Measurements from ENCODE around the gene ICA1.

Gene ICA1

DNA sequence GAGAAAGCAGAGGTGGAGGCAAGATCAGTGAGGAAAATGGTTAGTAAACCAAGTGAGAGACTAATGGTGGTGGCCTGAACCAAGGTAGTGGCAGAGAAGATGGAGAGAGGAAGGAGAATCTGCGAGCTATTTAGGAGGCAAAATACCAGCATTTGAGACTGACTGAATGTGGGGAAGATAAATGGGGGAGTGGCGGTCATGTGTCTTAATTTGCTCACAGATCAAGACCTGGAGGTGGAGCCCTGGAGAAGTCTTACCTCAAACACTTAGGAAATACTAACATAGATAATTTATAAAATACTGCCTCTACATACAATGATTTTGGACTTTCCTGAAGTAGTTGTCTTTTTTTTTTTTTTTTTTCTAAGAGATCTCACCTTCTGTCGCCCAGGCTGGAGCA is 34.7 kb downstream of the ICA1 start:
- DNase-seq (ENCODE audit: low read depth) = no peak
- H3K4me3 ChIP-seq (ENCODE audit: low read depth, low read length) = no peak overlapping the region
- TF ChIP-seq MYC (IDR thresholded peaks at IDR 0.05; ENCODE audit: low read depth, low read length) = no peak
- TF ChIP-seq POLR2A (IDR thresholded peaks at IDR 0.05; ENCODE audit: extremely low read depth, insufficient read length) = no peak
- TF ChIP-seq, protein P1, sequence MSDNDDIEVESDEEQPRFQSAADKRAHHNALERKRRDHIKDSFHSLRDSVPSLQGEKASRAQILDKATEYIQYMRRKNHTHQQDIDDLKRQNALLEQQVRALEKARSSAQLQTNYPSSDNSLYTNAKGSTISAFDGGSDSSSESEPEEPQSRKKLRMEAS (IDR thresholded peaks at IDR 0.05; ENCODE audit: low read depth, low read length) = no peak
- TF ChIP-seq, protein P2, sequence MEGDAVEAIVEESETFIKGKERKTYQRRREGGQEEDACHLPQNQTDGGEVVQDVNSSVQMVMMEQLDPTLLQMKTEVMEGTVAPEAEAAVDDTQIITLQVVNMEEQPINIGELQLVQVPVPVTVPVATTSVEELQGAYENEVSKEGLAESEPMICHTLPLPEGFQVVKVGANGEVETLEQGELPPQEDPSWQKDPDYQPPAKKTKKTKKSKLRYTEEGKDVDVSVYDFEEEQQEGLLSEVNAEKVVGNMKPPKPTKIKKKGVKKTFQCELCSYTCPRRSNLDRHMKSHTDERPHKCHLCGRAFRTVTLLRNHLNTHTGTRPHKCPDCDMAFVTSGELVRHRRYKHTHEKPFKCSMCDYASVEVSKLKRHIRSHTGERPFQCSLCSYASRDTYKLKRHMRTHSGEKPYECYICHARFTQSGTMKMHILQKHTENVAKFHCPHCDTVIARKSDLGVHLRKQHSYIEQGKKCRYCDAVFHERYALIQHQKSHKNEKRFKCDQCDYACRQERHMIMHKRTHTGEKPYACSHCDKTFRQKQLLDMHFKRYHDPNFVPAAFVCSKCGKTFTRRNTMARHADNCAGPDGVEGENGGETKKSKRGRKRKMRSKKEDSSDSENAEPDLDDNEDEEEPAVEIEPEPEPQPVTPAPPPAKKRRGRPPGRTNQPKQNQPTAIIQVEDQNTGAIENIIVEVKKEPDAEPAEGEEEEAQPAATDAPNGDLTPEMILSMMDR (IDR thresholded peaks at IDR 0.05; ENCODE audit: low read depth, low read length) = no peak

DNA sequence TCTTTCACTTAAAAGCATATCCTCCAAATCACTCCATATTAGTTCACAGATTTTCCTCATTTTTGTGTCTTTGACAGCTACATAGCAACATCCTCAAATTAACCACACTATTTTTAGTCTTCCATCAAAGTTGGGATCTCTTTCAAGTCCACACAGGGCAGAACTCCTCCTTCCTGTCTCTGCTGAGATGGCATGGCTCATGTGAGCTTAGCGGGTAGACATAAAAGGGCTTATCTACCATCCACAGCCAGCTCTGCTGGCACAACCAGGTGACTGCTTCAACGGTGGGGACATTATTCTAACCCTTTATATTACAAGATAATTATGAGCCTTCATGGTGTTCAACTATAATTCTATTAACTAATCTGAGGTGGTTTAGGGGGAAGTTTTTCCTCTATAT is 35.5 kb downstream of the ICA1 start:
- DNase-seq (ENCODE audit: low read depth) = no peak
- no peak overlapping the region for H3K4me3 ChIP-seq (ENCODE audit: low read depth, low read length)
- TF ChIP-seq MYC (IDR thresholded peaks at IDR 0.05; ENCODE audit: low read depth, low read length) = no peak
- TF ChIP-seq, protein P1 (IDR thresholded peaks at IDR 0.05; ENCODE audit: low read depth, low read length) = no peak
- TF ChIP-seq POLR2A (IDR thresholded peaks at IDR 0.05; ENCODE audit: extremely low read depth, insufficient read length) = no peak
- TF ChIP-seq, protein P2 (IDR thresholded peaks at IDR 0.05; ENCODE audit: low read depth, low read length) = no peak

DNA sequence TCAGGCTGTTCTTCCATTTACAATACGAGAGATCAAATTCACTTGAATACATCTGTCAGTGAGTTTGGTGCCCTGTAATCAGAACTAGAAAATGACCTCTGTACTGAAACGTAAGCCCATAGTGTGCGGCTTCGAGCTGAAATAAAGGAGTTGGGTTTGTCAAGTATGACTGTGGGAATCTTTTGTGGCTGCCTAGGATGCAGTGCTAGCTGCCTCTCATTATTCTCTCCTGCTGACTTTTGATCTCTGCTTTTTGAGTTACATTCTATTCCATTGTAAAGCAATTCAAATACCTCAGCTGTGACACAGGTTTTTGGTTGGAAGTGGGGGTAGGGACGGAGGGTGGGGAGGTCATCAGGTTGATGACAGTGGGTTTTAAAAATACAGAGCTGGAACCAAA is 40.4 kb downstream of the ICA1 start:
- H3K4me3 ChIP-seq (ENCODE audit: low read depth, low read length) = no peak overlapping the region
- TF ChIP-seq, protein P2 (IDR thresholded peaks at IDR 0.05; ENCODE audit: low read depth, low read length) = no peak
- TF ChIP-seq, protein P1 (IDR thresholded peaks at IDR 0.05; ENCODE audit: low read depth, low read length) = no peak
- TF ChIP-seq MYC (IDR thresholded peaks at IDR 0.05; ENCODE audit: low read depth, low read length) = no peak
- DNase-seq (ENCODE audit: low read depth) = no peak

DNA sequence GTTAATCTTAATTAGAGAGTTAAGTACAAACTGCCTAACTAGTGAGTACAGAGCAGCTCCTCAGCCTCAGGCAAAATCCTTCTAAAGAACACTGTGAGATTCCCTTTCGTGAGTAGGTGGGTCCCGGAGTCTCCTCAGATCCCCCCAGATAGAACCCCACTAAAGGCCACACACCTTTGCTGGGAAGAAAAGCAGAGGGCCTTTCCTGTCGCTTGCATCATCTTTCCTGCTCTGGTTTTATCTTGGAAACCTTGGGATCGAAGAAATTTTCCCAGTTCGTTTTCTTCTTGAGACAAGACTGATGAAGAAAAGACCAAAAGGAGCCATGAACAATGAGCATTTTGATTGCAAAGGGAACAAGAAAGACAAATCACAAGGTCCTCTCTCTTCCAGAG is 40.9 kb downstream of the ICA1 start:
- no peak overlapping the region for H3K4me3 ChIP-seq (ENCODE audit: low read depth, low read length)
- TF ChIP-seq, protein P1 (IDR thresholded peaks at IDR 0.05; ENCODE audit: low read depth, low read length) = no peak
- no peak for TF ChIP-seq POLR2A (IDR thresholded peaks at IDR 0.05; ENCODE audit: extremely low read depth, insufficient read length)
- TF ChIP-seq MYC (IDR thresholded peaks at IDR 0.05; ENCODE audit: low read depth, low read length) = no peak
- TF ChIP-seq, protein P2 (IDR thresholded peaks at IDR 0.05; ENCODE audit: low read depth, low read length) = no peak
- no peak for DNase-seq (ENCODE audit: low read depth)

DNA sequence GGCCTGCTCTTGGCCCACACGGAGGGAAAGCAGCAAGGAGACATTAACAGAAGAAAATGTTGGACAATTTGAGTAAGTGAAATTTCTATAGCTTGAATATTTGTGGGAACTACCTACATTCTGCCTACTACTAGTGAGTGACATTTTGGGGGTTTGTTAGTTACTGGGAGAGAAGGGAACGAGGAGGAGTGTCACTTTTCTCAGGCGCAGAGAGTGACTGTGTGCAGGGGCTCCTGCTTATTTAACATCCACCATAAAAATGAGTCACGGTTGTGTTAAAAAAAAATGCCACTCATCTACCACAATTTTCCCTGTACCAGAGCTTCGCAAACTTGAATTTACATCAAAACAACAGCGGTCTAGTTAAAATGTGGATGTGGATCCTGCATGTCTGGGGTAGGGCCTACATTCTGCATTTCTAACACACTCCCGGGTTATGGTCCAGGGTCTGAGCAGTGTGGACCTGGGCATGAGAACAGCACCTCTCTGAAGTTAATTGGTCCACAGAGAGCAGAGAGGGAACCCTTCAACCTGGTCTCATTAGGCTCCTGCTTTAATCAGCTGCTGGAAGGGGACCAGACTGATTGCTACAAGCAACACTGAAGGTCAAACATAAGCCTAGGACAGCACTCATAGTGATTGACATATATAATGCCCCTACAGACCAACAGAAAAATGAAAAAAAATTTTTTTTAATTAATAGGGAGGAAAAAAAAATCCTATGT is 41.4 kb downstream of the ICA1 start:
- TF ChIP-seq POLR2A (IDR thresholded peaks at IDR 0.05; ENCODE audit: extremely low read depth, insufficient read length) = no peak
- H3K4me3 ChIP-seq (ENCODE audit: low read depth, low read length) = no peak overlapping the region
- no peak for DNase-seq (ENCODE audit: low read depth)

DNA sequence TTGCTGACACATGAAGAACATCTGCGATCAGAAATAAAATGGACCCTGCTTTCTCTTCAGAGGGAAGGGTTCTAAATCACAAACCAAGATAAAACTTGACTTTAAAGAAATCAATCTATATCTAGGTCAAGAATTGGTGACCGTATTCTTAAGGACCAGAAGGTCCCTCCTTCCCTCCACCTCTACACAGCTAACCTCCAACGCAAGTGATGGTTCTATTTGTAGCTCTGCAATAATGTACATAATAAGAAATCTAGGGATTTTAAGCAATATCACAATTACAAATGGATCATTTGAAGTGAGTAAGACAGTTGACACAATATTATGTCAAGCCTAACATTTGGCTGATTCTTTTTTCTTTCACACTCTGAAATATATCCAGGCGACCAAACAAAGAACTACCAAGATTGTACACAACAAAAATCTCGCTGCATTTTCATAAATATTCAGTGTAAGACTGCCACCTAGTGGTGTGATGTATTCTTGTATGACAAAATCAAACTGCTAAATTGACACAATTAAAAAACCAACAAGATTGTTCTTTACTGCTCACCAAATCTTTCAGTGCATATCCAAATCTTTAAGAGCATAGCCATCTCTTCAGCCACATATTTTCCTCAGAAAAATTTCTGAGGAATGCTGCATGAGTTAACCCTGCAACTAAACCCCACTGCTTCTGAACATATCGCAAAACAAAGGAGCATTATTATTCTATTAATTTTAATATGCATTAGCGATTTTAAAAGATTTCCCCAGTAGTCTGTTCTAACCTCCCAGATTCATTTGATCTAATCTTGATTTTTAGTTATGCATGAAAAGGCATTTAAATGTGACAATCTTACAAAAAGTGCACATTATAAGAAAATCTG is 44.5 kb downstream of the ICA1 start:
- H3K4me3 ChIP-seq (ENCODE audit: low read depth, low read length) = no peak overlapping the region
- DNase-seq (ENCODE audit: low read depth) = peak; percentile 79

More for the DNA sequence above, 44.5 kb downstream of the ICA1 start:
- no peak for TF ChIP-seq POLR2A (IDR thresholded peaks at IDR 0.05; ENCODE audit: extremely low read depth, insufficient read length)
- TF ChIP-seq, protein P2 (IDR thresholded peaks at IDR 0.05; ENCODE audit: low read depth, low read length) = peak; percentile 28
- TF ChIP-seq, protein P1 (IDR thresholded peaks at IDR 0.05; ENCODE audit: low read depth, low read length) = no peak
- TF ChIP-seq MYC (IDR thresholded peaks at IDR 0.05; ENCODE audit: low read depth, low read length) = no peak

Data from NB4 (cell line).